Measurements from ENCODE around the gene NRP1.

DNA sequence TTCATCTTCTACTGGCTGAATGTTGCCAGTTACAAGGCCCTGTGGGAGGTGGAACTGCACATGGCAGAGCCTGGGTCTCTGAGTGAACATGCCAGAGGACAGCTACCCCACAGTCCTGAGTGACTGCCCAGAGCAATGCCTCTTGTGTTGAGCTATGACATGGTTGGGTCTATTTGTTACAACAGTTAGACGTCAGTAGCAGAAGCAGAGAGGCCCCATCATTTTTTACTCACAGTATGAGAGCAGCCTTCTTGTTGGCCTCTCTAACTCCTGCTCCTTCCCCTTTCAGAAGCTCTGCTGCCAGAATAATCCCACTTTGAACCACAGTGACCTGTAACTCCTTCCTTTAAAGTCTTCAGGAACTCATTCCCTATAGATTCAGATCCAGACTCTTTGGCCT is 30.8 kb upstream of the NRP1 start:
- TF ChIP-seq KDM1A (IDR thresholded peaks at IDR 0.05; ENCODE audit: borderline replicate concordance, low read length) (no peak), EZH2 (IDR thresholded peaks at IDR 0.05; ENCODE audit: low read depth, low read length, severe bottlenecking) (no peak), POLR2A (IDR thresholded peaks at IDR 0.05; ENCODE audit: control extremely low read depth in 1 of 2, low read depth in 2 of 2, low read length in 2 of 2) (no peak)
